ENCODE results near the gene PRKCH.

PRKCH gene

GRCh38 chr14:61379639-61380184 is 58.3 kb downstream of the PRKCH start:
- Histone ChIP-seq H3K9me3 (ENCODE audit: insufficient read depth, low read length) (no peaks in the 10 kb centered on the region; the same call in 1 of the 2 replicates), H3K27me3 (ENCODE audit: low read length) (no peaks in the 10 kb centered on the region), H3K27ac (ENCODE audit: low read depth, low read length) (no peak overlapping the region), H3F3A (ENCODE audit: insufficient read depth) (no peaks in the 10 kb centered on the region), H3K9ac (ENCODE audit: low read length) (no peak overlapping the region), H3K9me2 (replicated peaks; ENCODE audit: insufficient read depth, low read length) (no peaks in the 10 kb centered on the region), H2AFZ (ENCODE audit: low read depth, low read length, severe bottlenecking) (no peak overlapping the region), H3K4me2 (ENCODE audit: low read depth, low read length, poor library complexity, severe bottlenecking) (no peak overlapping the region), H3K79me2 (ENCODE audit: insufficient read depth, low read length) (no peaks in the 10 kb centered on the region), H4K20me1 (ENCODE audit: low read depth, low read length) (no peaks in the 10 kb centered on the region), H3K4me3 (ENCODE audit: insufficient read depth, low read length, poor library complexity, severe bottlenecking) (no peak overlapping the region), H3K36me3 (ENCODE audit: low read length) (no peaks in the 10 kb centered on the region)
- TF ChIP-seq EZH2phosphoT487 (conservative IDR thresholded peaks at IDR 0.05; ENCODE audit: low read length): no peak
- TF ChIP-seq, protein P1, sequence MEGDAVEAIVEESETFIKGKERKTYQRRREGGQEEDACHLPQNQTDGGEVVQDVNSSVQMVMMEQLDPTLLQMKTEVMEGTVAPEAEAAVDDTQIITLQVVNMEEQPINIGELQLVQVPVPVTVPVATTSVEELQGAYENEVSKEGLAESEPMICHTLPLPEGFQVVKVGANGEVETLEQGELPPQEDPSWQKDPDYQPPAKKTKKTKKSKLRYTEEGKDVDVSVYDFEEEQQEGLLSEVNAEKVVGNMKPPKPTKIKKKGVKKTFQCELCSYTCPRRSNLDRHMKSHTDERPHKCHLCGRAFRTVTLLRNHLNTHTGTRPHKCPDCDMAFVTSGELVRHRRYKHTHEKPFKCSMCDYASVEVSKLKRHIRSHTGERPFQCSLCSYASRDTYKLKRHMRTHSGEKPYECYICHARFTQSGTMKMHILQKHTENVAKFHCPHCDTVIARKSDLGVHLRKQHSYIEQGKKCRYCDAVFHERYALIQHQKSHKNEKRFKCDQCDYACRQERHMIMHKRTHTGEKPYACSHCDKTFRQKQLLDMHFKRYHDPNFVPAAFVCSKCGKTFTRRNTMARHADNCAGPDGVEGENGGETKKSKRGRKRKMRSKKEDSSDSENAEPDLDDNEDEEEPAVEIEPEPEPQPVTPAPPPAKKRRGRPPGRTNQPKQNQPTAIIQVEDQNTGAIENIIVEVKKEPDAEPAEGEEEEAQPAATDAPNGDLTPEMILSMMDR (IDR thresholded peaks at IDR 0.05; ENCODE audit: insufficient read depth, low read length, poor library complexity, severe bottlenecking): no peak

DNA sequence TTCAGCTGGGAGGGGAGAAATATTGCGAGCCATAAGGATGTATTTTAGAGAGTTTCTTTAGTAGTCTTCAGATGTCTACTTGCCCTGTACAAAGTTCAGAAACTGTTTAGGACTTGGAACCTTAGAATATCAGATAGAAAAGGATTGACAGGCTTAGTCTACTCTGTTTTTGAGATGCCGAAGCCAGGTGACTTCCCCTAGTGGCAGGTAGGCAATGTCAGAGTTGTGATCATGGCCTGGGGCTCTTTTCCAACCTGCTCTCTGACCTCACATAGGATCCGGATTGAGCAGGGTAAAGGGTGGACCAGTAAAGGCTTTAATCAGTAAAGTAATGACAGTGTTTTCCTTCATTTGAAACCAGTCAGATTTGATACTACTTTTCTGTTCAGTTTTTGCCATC is 59.6 kb downstream of the PRKCH start:
- Histone ChIP-seq H3K9ac (ENCODE audit: low read length) (no peak overlapping the region), H3K9me3 (ENCODE audit: insufficient read depth, low read length) (no peaks in the 10 kb centered on the region), H3K27me3 (ENCODE audit: low read length) (no peaks in the 10 kb centered on the region), H3K79me2 (ENCODE audit: insufficient read depth, low read length) (no peaks in the 10 kb centered on the region), H2AFZ (ENCODE audit: low read depth, low read length, severe bottlenecking) (no peak overlapping the region), H4K20me1 (ENCODE audit: low read depth, low read length) (no peaks in the 10 kb centered on the region), H3K36me3 (ENCODE audit: low read length) (no peaks in the 10 kb centered on the region), H3K4me3 (ENCODE audit: insufficient read depth, low read length, poor library complexity, severe bottlenecking) (no peak overlapping the region), H3K27ac (ENCODE audit: low read depth, low read length) (no peak overlapping the region), H3K4me2 (ENCODE audit: low read depth, low read length, poor library complexity, severe bottlenecking) (no peak overlapping the region), H3K9me2 (replicated peaks; ENCODE audit: insufficient read depth, low read length) (no peaks in the 10 kb centered on the region), H3F3A (ENCODE audit: insufficient read depth) (no peaks in the 10 kb centered on the region)
- TF ChIP-seq EZH2phosphoT487 (conservative IDR thresholded peaks at IDR 0.05; ENCODE audit: low read length): no peak
- TF ChIP-seq, protein P1 (IDR thresholded peaks at IDR 0.05; ENCODE audit: insufficient read depth, low read length, poor library complexity, severe bottlenecking): no peak

- Histone ChIP-seq H3K9me2 (replicated peaks; ENCODE audit: insufficient read depth, low read length) (no peaks in the 10 kb centered on the region), H3K36me3 (ENCODE audit: low read length) (no peaks in the 10 kb centered on the region), H2AFZ (ENCODE audit: low read depth, low read length, severe bottlenecking) (no peak overlapping the region), H3K4me2 (ENCODE audit: low read depth, low read length, poor library complexity, severe bottlenecking) (no peak overlapping the region), H4K20me1 (ENCODE audit: low read depth, low read length) (no peaks in the 10 kb centered on the region), H3K27me3 (ENCODE audit: low read length) (no peaks in the 10 kb centered on the region), H3K9me3 (ENCODE audit: insufficient read depth, low read length) (no peaks in the 10 kb centered on the region), H3K79me2 (ENCODE audit: insufficient read depth, low read length) (no peaks in the 10 kb centered on the region), H3K27ac (ENCODE audit: low read depth, low read length) (no peak overlapping the region), H3K9ac (ENCODE audit: low read length) (no peak overlapping the region), H3K4me3 (ENCODE audit: insufficient read depth, low read length, poor library complexity, severe bottlenecking) (no peak overlapping the region), H3F3A (ENCODE audit: insufficient read depth) (no peaks in the 10 kb centered on the region)
- TF ChIP-seq, protein P1 (IDR thresholded peaks at IDR 0.05; ENCODE audit: insufficient read depth, low read length, poor library complexity, severe bottlenecking): no peak
- no peak for TF ChIP-seq EZH2phosphoT487 (conservative IDR thresholded peaks at IDR 0.05; ENCODE audit: low read length)
These were observed 60.2 kb downstream of the PRKCH start for GRCh38 chr14:61381553-61381952.

All from SU-DHL-6 (cell line).